Activated T-cell treated with anti-CD3 and anti-CD28 coated beads, Interleukin-2, amount 50 U/mL, for 1 hour (primary cell): ENCODE results near the gene SLC6A13.
A peak's percentile ranks its signal among the peaks of the same experiment; 100 is the strongest.
"Not testable (repeated sequence)": the region's sequence is repeated elsewhere in the genome, so short reads cannot be mapped to it uniquely, and the experiment has no call there.

ENCODE experiments used
- DNase-seq: peaks from one replicate; pipeline ENCODE4 v3.0.0-alpha.2; 2020

The SLC6A13 gene

DNA sequence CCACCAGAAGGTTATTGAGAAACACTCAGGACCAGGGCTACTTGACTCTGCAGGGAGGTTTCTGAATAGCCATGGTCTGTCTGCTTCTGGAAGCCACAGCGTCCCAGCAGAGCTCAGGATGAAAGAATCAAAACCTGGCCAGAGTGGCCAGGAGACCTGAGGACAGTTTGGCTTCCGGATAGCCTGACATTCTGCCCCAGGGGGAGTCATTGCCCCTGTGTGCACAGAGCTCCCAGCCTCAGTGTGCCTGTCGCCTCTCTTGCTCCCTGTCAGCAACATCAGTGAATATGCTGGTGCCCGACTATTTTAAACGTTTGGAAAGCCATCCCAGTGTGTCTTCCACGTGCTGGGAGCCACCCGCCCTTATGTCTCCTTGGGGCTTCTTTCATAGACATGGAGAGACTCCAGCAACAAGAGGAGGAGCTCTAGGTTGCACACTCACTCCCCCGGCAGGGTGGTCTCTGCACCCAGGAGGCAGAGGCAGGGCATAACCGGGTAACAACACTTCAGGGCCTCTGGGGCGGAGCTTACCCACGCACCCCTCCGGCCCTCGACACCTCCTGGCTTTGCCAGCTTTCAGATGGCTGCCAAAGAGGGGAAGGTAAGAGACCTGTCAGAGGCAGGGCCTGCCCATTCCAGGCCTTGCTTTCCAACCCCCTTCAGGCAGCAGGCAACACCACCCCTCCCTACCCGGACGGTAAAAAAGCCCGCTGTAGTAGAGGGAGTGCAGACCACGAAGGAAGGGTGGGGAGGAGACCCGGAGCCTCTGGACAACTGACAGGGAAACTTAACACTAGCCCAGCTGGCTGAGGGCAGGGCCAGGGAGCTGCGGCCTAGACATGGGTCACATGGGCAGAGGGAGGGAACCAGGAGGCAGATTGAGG lies 29.7 kb downstream of the SLC6A13 start:
- DNase-seq: no peak

DNA sequence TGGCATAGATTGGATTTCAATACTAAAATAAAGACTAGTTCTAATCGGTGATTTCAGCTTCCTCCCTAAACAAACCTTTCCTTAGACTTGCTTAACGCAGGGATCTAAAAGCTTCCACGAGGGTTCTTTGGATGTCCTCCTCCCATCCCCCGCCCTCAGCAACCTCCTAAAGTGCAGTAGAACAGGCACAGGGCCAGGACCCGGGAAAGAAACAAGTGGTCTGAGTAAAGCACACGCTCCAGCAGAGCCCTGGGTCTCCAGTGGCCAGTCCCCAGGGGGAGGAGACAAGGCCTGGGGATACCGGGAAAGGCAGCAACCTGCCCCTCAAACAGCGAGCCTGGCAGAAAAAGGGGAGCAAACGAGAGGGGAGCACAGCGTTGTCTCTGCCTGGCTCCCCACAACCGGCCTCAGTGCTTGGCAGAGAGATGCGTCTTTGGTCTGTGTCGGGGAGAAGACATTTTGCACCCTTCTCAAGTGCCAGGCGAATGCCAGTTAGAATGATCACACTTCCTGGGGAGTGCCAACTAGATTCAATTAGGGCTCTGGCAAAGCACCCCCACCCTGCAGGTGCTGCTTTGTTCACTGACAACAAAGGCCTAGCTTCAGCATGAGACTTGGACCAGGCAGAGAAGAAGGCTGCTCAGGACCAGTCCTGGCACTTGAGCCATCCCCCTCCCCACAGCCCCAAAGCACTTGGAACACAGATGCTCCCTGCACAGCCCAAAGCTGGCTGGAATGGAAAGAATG lies 31.5 kb downstream of the SLC6A13 start:
- DNase-seq: no peak

DNA sequence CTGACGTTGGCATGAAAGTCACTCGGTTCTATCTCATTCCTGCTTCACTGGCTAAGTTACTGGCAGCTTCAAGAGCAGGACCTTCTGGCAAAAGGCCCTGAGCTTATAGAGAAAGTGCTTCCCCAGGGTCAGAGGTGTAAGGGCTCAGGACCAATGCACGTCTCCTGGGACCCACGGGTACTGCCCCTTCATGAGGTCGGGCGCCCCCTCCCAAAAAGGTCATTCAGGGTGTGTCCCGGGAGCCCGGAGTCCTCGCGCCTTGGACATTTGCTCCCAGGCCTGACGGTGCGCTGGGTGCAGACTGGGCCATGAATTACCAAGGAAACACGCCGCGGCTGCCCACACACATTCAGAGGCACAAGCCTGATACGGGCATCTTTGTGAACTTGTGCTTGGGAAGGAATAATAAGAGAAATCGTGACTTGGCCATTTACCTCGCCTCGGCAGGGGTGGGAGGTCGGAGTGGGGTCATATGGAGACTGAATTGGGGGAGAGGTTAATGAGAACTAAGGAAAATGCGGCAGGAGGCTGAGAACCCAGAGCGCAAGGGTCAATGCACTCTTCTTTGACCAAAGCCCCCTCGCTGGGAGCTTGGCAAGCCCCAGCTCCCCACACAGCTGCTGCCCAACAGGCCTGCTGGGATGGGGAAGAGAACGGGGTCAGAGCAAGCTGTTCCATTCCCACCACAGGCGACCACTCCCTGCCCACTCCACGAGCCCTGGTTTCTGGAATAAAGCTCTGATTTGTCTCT lies 33.0 kb downstream of the SLC6A13 start:
- DNase-seq: no peak

DNA sequence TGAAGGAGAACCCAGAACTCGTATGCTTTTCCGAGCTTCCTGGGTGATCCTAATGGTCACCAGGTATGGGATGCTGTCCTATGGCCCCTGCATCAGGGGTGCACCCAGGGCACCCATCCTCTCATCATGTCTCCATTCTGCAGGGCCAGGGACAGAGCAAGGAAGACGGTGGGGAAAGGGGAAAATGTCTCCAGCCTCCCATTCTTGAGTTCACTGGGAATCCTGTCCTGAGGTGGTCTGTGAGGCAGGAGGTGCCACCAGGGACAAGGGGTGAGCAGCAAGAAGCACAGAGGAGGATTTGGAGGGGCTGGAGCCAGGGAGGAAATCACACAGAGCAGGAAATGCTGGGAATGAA lies 33.8 kb downstream of the SLC6A13 start:
- no peak for DNase-seq

DNA sequence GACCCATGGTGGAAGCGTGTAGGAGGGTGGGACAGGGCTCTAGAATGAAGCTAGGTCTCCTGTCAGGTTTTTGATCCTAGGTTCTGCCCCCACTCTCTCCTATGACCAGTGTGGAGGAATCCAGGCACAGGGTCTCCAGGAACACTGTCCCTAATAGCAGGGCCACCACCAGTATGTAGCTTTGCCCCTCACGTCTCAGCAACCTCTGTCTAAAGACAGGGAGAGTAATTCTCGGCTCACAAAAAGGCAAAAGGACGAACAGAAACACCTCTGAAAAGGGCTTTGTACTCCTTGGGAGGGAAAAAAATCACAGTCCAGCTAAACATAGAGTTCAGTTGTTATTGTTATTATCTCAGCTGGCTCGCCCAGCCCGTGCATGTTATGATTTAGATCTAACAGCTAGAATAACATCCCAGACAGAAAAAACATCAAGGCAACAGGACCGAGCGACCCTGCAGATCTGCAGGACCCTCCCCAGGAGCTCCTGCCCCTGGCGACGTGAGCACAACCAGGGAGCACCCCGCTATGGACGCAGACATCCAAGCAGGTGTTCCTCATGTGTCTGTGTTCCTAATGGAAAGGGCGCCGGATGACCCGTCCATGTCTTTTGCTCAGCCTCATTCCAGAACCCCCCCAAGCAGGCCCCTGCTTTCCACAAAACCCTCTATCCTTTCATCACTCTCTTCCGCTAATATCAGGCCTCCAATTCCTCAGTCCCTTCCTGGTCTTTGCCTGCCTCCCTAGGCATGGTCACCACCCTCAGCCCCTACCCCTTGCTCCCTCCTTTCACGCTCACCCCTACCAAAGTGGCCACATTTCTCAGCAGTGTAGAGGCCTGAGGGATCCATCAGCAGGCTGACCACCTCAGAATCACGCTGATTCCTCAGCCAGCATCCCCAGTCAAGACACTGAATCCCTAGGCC lies 34.5 kb downstream of the SLC6A13 start:
- no peak for DNase-seq

DNA sequence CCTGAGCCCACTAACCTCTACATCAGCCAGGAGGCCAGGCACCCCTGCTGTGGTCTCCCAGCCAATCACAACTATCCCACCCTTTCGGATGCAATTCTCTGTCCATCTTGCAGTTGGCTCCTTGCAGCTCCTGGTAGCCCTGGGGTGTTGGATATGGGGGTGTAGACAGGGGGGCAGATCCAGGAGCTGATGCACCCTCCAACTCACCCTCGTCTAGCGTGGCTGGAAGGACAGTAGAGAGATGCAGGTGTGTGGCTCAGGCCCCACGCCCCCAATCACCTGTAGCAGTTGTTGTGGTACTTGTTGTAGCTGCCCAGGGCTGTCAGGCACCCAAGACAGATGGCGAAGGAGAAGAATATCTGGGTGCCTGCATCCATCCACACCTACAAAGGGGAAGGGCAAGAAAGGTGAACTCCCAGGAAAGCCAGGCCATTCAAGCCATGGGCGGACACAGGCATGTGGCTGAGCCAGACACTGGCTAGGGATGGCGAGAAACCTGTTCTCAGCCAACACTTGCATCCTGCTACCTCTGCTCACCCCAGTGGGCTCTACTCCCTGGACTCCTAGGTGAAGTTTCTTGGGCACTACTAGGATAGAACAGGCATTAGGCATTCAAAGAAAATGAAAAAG lies 35.2 kb downstream of the SLC6A13 start:
- no peak for DNase-seq

DNA sequence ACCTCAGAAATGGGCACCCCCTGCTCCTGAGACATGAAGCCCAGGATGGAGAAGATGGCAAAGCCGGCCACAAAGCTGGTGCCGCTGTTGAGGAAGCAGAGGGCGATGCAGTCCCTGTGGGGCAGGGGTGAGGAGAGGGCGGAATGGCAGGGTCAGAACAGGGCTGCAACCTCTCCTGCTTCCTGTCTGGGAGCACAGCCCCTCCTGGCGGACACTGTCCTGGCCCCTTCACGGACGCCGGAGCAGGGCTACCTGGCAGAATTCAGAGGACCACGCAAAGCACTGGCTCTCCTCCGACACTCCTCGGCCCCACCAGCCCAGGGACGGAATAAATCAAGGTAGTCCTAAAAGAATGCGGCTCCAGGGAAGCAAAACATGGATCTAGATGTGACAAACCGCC lies 36.2 kb downstream of the SLC6A13 start:
- no peak for DNase-seq

DNA sequence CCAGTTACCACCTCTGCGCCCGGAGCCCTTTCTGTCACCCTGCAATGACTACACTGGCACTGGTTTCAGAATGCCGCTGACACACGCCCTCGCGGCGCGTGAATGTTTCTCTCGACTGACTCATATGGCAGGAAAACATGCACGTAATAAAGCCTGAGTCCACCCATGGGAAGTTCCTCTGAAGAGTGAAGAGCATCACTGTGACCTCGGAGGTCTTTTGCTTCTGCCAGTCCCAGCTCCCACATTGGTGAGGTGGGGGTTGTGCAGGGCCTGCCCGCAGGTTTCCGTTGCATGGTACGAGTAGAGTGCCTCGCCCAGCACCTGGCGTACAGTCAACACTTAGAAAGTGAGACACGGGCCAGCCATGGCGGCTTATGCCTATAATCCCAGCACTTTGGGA lies 37.6 kb downstream of the SLC6A13 start:
- DNase-seq: no peak

DNA sequence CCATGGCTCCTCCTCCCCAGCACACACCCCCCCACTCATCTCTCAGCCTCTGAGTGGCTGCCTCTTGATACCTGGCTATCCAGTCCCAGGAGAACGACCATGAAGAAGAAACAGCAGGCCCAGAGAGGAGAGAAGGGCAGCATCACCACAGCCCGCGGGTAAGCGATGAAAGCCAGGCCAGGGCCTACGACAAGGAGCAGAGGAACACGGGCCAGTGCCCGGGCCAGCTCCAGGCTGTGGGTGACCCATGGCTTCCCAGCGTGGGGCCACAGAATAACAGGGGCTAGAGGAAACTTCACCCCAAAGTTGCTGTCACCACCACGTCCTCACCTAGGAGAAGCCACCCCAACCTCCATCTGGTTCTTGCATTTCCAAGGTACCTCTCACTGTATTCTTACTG lies 38.3 kb downstream of the SLC6A13 start:
- DNase-seq: no peak

DNA sequence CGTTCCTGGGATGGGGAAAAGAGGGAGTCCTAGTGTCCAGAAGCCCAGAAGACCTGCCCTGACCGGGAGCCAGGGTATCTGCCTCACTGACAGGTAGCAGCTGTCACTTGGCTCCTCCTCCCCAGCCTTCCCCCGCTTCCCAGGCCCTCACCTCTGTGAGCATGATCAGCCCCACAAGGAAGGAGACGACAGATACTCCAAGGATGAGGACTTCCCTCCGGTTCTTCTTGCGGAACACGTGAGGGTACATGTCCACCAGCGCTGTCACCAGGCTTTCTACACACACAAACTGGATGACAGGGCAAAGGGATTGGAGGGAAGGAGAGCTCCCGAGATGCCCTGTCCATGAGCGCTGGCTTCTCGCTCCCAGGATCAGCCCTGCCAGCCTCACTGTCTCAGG lies 38.8 kb downstream of the SLC6A13 start:
- no peak for DNase-seq

DNA sequence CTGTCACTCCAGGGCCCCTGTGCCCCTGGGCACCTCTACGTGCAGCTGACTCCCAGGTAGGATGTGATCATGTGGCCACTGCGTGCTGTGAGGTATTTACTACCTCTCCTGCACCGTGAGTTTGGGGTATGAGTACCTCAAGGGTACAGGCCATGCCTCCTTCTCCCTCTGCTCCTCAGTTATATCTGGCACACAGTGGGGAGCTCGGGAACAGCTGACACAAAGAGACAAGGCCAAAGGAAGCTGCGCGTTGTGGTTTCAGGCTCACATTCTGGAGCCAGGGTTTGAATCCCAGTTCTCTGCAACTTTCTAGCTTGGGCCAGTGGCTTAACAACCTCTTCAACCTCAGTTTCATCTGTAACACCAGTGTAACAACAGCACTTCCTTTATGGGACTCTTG lies 40.9 kb downstream of the SLC6A13 start:
- no peak for DNase-seq

DNA sequence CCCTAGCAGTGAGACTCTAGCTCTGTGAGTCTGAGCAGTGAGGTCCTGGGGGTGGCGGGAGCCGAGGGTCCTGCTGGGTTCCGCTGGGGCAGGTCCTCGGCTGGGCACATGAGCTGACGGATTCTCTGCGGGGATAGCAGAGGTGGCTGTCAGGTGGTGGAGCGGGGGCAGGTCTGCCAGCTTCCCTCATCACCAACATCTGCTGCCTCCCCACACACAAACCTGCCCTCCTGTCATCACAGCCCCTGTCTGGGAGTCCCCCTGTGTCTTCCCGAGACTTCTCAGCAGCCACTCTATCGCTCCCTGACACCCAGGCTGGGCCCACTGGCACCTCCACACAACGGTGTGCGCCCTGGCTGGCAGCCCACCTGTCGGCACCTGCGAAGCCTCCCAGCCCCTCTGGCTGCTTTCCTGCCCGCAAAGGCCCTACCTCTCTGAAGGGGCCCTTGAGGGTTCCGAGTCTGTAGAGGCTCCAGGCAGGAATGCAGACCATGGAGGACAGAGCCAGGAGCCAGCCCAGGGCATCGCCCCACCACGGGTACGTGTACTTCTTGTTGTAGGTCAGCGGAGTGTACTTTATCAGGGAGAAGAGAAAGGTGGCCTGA lies 41.6 kb downstream of the SLC6A13 start:
- DNase-seq: no peak

DNA sequence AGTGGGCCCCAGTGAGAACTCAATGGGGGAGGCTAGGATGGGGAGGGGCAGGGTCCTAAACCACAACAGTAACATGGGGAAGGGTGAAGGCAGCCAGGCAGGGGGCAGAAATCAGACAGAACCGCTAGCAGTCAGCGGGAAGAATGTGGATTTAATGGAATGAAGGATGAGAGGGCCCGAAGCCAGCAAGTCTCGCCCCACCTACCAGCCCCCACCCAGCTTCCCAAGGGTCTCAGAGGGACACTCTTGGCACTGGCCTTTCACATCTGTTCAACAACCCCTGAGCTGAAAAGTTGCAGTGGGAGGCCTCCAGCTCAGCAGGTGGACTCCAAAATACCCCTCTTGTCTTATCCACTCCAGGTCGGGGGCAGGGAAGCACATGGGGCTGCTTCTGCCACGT lies 42.1 kb downstream of the SLC6A13 start:
- no peak for DNase-seq

DNA sequence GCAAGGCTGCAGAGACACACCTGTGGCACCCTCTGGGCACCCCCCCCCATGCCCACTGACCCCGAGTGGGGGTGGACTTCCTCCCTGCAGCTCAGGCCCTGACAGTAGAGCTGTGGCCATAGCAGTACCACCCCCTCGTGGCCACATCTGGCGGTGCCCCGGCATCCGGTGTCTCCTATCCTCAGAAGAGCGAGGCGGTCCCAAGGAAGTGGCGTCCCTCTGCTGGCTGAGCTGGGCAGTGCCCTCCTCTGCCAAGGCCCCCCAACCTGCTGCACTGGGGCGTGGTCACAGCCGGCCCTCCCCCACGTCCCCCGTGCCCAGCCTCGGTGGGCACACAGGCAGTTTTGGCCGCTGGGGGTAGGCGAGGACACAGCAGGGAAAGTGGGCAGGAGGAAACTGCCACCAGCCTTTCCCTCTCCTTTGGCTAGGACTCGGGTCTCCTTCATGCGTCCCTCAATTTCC lies 42.7 kb downstream of the SLC6A13 start:
- peak; percentile 30 for DNase-seq

DNA sequence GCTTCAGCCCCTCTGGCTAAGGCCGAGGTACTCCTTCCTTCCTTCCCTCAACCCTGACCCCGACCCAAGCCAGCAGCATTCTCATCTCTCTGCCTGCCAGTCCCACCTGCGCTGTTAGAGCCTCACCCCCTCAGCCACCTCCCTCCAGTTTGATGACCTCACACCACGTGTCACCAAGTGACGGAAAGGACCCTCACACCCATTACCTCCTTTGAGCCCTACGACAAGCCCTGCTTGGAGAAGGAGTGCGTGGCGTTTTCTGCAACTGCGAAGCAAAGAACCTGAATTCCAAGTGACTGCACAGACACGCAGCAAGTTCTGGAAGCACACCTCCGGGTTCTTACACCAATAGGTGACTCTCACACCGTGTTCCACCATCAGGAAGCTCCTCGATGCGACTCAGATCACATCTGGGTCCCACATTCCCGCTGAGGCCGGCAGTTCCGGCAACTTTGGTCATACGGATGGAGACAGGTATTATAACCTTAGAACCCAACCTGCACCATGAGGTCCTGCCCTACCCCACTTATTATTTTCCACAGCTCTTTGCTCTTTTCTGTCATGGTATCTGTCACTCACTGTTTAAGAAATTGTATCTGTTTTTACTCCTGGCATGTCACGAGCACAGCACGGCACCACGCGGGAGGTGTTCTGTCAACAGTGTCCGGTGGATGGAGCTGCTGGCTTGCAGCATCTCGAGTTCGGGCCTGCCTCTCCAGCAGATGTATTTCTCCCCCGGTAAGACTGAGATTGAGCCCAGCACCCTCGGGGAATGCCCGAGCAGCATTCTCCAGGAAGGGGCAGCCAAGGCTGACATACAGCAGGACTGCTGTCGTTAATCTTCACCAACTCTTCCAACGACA lies 43.7 kb downstream of the SLC6A13 start:
- no peak for DNase-seq

DNA sequence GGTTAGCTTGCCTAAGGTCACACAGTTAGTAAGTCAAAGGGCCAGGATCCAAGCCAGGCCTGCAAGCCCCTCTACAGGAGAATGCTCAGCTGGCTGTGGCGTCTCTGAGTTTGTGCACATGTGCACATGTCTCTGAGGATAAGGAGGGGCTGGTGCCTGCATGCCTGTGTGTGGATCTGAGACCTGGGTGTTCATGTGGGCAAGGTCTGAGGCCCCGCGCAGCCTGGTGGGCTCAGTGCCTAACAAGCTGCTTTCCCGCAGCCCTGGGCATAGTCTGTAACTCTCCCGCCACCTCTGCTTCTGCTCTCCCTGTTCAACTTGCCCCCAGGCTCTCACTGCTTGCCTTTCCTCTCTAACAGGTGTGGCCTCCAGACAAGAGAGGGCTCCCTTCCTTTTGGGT lies 44.4 kb downstream of the SLC6A13 start:
- DNase-seq: no peak

DNA sequence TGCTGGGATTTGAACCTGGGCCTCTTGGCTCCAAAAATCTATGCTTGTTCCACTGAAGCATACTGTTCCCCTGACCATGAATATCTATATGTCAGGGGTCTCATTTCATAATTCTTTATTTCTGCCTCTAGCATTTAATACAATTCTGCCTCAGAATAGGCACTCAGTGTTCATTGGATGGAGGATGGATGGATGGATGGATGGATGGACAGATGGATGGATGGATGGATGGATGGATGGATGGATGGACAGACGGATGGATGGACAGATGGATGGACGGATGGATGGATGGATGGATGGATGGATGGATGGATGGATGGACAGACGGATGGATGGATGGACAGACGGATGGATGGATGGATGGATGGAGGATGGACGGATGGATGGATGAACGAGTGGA lies 45.6 kb downstream of the SLC6A13 start:
- DNase-seq: not testable (repeated sequence)

DNA sequence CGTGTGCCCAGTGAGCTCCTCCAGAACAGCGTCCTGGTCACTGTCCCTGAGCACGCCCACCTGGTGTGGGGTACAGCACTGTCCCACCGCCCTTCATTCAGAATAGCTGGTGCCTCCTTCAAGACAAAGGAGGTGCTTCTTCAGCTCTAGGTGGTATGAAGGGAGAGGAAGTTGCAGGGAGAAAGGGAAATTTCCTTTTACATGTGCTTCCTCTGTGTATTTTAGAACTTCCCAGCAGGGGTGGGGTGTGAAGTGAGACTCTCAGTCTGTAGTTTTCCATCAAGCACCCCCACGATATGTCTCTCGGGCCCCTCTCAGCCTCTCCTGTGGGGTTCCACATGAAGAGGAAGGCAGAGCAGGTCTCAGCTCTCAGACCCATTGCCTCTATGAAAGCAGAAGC lies 47.5 kb downstream of the SLC6A13 start:
- DNase-seq: no peak

DNA sequence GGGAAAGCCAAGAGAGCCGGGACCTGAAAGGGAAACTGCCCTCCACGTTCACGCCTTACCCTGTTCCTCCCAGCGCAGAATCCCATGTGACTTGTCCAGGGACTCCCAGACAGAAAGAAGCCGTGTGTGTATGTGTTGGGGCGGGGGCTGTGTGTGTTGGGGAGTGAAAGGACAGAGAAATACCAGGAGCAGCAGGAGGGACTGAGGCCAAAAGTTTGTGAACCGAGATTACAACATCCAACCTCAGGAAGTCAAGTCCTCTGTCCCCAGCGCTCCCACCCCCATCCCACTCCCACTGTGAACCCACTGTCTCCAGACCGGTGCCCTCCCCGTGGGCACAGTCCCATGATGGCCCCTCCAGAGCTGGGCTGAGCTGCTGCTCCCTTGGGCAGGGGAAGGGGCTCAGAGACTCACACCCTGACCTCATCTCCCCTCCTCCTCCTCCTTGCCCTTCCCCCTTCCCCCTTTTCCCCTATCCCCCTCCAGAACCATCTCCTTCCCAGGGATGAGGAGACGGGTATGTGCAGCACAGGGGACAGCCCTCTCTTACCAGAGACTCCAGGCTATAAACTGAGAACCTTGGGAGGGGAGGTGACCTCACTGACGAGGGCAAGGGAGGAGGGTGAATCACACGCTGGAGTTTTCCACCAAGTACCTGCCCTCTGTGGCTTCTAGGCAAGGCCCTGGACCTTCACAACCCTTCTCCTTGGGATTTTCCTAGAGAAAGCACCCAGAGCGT lies 48.5 kb downstream of the SLC6A13 start, which contains the start of gene SLC6A12:
SLC6A12 (minus strand) TSS at position 155 of the 739 bp plus-strand sequence. CDS start 4,171 bp downstream, outside the sequence.
- DNase-seq: no peak

DNA sequence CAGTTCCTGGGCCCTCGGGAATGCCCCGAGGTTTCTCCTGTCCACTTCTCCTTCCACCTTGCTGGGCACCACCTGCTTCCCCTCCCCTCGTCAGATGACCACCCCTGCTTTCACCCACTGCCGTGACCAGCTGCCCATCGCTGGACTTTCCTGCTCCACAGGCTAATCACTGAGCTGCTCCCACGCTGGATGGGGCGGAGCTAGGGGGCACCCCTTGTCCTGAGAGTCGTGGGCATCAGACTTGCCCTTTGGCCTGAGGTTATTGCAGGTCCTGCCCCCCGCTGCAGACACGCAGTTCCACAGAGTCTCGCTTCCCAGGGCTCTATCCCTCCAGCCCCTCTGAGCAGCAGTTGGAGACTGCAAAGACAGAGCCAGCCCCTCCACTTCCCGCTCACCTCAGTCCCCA lies 49.1 kb downstream of the SLC6A13 start:
- no peak for DNase-seq
